22Rv1 (cell line): ENCODE results near the gene ALG14.

Source experiments
- H3K27ac ChIP-seq: fragments of 450-650 bp; 2 replicates; pipeline ENCODE4 v1.5.1; 2017
- CTCF ChIP-seq: fragments of 450-650 bp; IDR thresholded peaks from 2 replicates; pipeline ENCODE4 v1.5.1; 2017; ENCODE audit warnings: mild to moderate bottlenecking
- ZFX ChIP-seq: fragments of 450-650 bp; IDR thresholded peaks from 2 replicates; pipeline ENCODE4 v1.6.1; 2017; ENCODE audit warnings: antibody characterized with exemption, borderline replicate concordance

The ALG14 gene

GRCh38 chr1:94961582-94961981, 111.2 kb downstream of the ALG14 start:
- TF ChIP-seq CTCF (no peak), ZFX (no peak)
- H3K27ac ChIP-seq = no peak overlapping the region

GRCh38 chr1:94958081-94958480, 114.7 kb downstream of the ALG14 start:
- TF ChIP-seq CTCF (no peak), ZFX (no peak)
- no peak overlapping the region for H3K27ac ChIP-seq

- TF ChIP-seq ZFX = no peak
- TF ChIP-seq CTCF = no peak
- H3K27ac ChIP-seq = no peak overlapping the region
Observed at GRCh38 chr1:94955767-94956632, 116.8 kb downstream of the ALG14 start.

GRCh38 chr1:94954263-94955220, 118.2 kb downstream of the ALG14 start:
- no peak overlapping the region for H3K27ac ChIP-seq
- TF ChIP-seq CTCF = no peak
- no peak for TF ChIP-seq ZFX

- no peak for TF ChIP-seq ZFX
- no peak for TF ChIP-seq CTCF
- no peak overlapping the region for H3K27ac ChIP-seq
Observed at GRCh38 chr1:94953746-94954145, 119.0 kb downstream of the ALG14 start.

- H3K27ac ChIP-seq = no peak overlapping the region
- TF ChIP-seq CTCF = no peak
- no peak for TF ChIP-seq ZFX
Observed at GRCh38 chr1:94953107-94953506, 119.6 kb downstream of the ALG14 start.
